NCI-H2029 (cell line): ENCODE measurements around the gene CIRBP.

Experiments
- DNase-seq: peaks from one replicate; lab custom pipeline; 2025; lab: John Stamatoyannopoulos, UW

Gene CIRBP

DNA sequence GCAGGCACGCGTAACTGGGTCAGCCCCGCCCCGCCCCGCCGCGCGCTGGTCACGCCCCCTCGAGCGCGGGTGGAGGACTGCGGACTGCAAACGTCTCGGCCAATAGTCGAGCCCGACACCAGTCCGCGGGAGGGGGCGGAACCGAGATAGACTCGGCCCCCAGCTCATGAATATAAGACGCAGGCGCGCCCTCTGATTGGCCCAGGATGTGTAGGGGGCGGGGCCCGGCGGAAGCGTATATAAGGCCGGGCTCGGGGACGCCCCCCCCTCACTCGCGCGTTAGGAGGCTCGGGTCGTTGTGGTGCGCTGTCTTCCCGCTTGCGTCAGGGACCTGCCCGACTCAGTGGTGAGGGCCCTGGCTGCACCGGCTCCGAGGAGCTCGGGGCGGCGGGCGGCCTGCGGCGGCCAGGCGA is at the start of gene CIRBP:
TSS of gene CIRBP (plus strand) at position 268 of the 413 bp plus-strand sequence. CDS start 1,602 bp downstream, outside the sequence.
- peak; percentile 98 for DNase-seq

DNA sequence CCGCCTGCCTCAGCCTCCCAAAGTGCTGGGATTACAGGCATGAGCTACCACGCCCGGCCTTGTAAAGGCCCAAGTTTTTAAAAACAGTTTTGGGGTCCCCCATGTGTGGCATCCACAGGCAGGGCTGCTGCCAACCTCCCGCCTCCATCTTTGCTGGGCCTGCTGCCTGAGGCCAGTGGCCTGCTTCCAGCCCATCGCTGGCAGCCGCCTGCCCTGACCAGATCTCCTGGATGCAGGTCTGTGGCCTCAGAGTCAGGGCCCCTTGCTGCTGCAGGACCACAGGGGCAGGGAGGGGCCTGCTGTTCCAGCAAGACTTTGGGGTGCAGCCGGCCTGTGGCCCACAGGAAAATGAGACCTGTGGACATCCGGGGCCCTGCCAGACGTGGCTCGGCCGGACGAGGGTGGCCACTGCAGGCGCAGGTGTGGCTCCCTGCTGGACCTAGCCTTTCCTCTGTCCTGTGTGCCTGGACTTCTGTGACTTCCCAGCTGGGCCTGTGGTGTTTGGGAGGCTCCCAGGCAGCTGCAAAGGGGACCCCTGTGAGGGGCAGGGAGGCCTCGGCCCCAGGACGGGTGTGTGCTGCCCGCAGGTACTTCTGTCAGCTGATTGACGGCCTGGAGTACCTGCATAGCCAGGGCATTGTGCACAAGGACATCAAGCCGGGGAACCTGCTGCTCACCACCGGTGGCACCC is 49.2 kb upstream of the CIRBP start:
- no peak for DNase-seq

GRCh38 chr19:1220477-1220930 is 48.6 kb upstream of the CIRBP start:
- DNase-seq, result no peak

GRCh38 chr19:1220976-1221903 is 47.9 kb upstream of the CIRBP start:
- no peak for DNase-seq

DNA sequence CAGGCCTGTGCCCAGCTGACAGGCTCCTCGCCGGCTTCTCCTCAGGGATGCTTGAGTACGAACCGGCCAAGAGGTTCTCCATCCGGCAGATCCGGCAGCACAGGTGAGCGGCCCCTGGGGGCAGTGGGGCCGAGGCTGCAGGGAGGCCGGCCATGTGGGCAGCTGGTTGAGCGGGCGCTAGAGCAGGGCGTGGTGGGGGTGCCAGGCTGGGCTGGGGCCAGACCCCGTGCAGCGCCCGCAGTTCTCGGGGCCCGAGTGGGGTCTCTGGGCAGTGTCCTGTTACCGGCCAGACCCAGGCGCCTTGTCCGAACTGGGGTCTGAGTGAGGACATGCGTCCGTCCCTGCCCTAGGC is 47.3 kb upstream of the CIRBP start:
- DNase-seq, result no peak

- DNase-seq, result no peak
These were observed 46.7 kb upstream of the CIRBP start for GRCh38 chr19:1222394-1222793.

- DNase-seq, result no peak
These were observed 45.9 kb upstream of the CIRBP start for GRCh38 chr19:1223018-1223855.

DNA sequence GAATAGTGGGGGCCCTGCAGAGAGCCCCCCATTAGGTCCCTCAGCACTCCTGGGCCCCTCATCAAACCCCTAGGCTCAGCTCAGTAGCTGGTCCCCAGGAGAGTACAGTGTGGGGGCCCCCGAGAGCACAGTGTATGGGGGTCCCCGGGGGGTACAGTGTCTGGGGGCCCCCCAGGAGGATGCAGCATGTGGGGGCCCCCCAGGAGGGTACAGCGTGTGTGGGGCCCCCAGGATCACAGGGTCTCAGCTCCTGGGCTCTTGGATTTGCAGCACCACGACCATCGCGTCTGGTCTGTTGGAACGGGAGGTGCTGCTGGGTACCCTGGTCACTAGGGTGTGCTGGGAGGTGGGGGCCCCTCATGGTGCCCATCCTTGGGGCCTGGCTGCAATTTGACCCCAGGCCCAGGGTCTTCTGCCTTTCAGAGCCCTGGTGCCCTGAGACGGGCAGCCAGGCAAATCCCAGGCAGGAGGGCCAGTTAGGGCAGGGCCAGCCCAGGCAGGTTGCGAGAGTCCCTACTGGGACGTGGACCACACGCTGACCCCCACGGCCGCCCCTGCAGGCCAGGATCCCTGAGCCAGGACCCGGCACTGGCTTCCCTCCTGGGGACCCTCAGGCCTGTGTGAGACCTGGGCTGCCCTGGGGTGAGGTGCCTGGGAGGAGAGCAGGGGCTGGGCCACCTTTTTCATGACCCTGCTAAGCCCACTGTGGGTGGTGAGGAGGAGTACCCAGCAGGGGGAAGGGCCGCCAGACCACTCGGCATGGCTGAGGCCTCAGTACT is 44.9 kb upstream of the CIRBP start:
- no peak for DNase-seq

DNA sequence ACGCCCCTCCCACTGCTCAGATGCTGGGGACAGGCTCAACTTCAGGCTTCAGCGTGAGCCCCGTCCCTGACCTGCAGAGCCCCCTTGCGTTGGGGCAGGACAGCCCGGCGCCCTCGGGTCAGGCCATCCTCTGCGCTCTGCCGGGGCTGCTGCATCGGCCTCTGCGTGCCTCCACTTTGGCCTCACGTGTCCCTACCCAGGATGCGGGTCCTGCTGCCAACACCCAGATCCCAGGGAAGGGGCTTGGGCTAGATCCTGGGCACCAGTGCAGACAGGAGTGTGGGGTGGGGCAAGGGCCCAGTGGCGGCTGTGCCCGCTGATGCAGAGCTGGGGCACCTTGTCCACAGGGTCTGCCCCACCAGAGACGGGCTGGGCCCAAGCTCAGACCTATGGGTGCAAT is 44.3 kb upstream of the CIRBP start:
- no peak for DNase-seq

DNA sequence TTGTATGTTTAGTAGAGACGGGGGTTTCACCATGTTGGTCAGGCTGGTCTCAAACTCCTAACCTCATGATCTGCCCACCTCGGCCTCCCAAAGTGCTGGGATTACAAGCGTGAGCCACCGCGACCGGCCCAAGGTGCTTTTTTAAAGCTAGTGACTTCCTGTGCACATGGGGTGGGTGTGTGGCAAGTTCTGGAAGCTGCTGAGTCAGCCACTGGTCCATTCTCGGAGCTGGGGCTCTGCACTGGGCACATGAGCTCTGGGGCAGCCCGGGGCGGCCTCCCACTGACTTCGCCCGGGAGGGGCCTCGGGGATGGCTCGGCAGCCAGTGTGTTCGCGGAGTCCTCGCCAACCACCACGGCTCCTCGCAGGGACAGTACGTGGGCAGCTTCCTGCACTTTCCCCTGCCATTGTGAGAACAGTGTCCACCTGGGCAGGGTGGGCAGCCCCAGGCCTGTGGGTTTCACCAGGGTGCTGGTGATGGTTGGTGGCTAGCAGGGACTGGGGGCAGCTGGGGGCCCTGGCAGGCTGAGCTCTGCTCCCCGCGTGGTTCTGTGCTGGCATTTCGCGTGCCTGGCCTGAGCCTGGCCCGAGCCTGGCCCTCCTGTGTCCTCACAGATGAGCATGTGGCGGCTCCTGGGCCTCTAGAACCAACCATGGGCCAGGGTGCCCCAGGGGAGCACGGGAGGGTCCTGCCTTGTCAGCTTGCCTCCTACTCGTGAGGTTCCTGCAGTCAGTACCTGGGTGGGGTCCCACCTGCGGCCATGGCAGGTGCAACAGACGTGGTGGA is 43.5 kb upstream of the CIRBP start:
- DNase-seq, result no peak

GRCh38 chr19:1226227-1226518 is 43.0 kb upstream of the CIRBP start:
- no peak for DNase-seq

GRCh38 chr19:1226522-1227303 is 42.4 kb upstream of the CIRBP start:
- DNase-seq, result no peak

- DNase-seq, result no peak
These were observed 41.7 kb upstream of the CIRBP start for GRCh38 chr19:1227304-1228054.

DNA sequence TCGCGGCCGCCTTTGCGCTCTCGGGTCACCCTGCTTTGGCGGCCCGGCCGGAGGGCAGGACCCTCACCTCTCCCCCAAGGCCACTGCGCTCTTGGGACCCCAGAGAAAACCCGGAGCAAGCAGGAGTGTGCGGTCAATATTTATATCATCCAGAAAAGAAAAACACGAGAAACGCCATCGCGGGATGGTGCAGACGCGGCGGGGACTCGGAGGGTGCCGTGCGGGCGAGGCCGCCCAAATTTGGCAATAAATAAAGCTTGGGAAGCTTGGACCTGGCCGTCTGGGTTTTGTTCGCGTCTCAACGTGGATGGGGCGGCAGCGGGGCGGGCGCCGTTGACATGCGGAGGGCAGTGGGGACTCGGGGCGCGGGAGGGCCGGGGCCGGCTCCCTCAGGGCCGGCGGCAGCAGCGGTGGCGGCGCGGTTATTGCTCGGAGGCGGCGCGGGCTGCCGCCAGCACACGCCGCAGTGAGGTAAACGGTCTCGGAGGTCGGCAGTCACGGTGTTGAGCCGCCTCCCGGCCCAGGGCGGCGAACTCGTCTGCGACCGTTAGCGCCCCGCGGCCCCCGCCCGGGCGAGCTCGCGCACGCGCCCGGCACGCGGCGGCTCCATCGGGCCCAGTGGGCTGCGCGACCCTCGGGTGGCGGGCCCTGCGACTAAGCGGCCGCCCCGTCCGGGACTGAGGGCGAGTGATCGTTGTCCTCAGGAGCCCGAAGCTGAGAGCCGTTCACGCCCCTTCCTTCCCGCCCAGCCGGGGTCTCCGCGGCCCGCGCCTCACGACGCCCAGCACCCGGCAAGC is 40.8 kb upstream of the CIRBP start:
- no peak for DNase-seq

DNA sequence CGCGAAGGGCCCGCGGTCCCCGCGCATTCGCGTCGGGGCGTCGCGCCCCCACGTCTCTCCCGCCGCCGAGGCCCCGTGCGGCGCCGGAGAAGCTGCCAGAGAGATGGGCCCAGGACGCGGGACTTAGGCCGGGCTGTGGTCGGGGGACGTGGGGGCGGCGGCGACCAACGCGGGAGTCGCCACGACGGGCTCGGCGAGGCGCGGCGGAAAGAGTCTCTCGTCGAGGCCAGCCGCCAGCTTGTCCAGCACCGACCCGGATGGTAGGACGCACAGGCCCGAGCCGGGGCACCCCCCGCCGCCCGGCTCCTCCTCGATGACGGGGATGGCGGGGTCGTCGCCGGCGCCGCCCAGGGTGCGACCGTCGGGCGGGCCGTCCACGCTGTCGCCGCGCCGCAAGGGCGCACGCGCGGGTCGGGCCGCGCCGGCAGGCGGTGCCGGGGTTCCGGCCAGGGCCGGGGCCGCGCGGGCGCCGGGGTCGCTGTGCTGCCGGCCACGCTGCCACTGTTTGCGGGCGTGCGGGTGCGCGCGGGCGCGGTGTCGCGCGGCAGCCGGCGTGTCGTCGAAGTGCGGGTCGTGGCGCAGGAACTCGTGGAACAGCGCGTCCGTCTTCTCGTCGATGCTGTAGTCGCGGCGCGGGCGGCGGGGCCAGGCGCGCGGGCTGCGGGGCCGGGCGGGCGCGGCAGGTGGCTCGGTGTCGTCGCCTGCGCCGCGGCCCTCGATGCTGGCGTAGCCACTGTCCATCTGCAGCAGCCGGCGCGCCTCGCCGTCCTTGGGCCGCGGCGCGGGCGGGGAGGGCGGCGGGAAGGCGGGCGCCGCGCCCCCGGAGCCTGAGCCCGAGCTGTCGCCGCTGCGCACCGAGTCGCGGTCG is 39.8 kb upstream of the CIRBP start:
- no peak for DNase-seq

DNA sequence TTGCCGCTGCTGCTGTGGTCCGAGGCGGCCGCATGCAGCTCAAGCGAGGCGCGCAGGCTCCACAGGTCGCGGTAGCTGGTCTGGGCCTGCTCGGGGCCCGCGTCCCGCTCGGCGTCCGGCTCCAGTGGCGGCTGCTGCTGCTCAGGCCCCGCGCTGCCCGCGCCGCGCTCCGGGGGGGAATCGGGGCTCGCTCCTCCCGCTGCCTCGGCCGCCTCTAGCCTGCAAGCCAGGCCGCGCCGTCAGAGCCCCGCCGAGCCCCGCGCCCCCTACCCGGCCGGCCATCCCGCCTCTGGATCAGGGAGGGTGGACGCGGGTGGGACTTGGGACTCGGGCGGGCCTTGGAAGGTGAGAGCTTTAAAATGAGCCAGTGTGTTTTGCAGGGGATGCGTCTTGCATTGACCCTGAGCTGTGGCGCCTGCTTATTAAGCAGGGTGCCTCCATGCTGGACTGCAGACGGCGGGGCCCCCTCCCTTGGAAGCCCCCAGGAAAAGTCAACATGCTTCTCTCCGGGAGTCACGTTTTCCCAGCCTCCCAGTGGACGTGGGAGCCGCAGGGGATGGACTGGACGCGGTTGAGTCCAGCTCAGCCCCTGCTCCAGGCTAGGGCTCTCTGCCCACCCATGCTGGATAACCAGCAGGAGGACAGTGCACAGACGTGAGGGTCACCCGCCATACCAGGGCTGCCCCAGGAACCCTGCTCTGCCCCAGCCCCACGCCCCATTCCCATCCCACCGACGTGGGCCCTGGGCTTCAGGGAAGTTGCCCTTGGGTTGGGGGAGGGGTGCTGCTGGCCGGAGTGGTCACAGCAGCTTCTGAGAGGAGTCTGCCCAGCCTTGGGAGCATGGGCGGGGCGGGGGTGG is 39.0 kb upstream of the CIRBP start:
- DNase-seq, result no peak
